ENCODE measurements around the gene PRM2. TPM values are rescaled to one million over a fixed set of nuclear protein-coding genes. Genes with fewer than 3 reads are reported as not detected.

Gene PRM2
- total and polyA plus RNA-seq, 5 donors from 2014 or later: not detected

- Histone ChIP-seq H3K9me3 (ENCODE audit: control insufficient read depth in 2 of 2, low read length in 2 of 2) (no peaks in the 10 kb centered on the region), H3K27ac (ENCODE audit: insufficient read depth, low read length, poor library complexity, severe bottlenecking) (peak overlapping the region; percentile 91), H3K27me3 (ENCODE audit: control insufficient read depth, insufficient read depth, low read length) (no peaks in the 10 kb centered on the region), H3K4me3 (ENCODE audit: low read depth, low read length) (peak overlapping the region; percentile 26), H3K36me3 (ENCODE audit: control insufficient read depth, insufficient read depth, low read length) (no peaks in the 10 kb centered on the region), H3K4me1 (ENCODE audit: control insufficient read depth, insufficient read depth, low read length, poor library complexity, severe bottlenecking) (peaks cover 34% of the 10 kb centered on the region)
- Mint-ChIP-seq H3K4me3 (peak overlapping the region; percentile 71 to 88 (median 76)), H3K27ac (peak overlapping the region; percentile 93 to 99 (median 96)), H3K27me3 (peaks cover 5% of the 10 kb centered on the region), H3K4me1 (peaks cover 5 to 61% (median 39%) of the 10 kb centered on the region in 4 donors), H3K9me3 (no peaks in the 10 kb centered on the region), H3K36me3 (no peaks in the 10 kb centered on the region)
- DNase-seq: no peak
- no peak for ATAC-seq (ENCODE audit: low read depth in 2 of 2)
These were observed 43.9 kb downstream of the PRM2 start for GRCh38 chr16:11232302-11232851.

- ATAC-seq (ENCODE audit: low read depth in 2 of 2) (no peak), DNase-seq (no peak)
- no peaks in the 10 kb centered on the region for H3K36me3 Mint-ChIP-seq
- H3K9me3 ChIP-seq (ENCODE audit: control insufficient read depth in 2 of 2, low read length in 2 of 2): no peaks in the 10 kb centered on the region
- H3K4me1 ChIP-seq (ENCODE audit: control insufficient read depth, insufficient read depth, low read length, poor library complexity, severe bottlenecking): peaks cover 34% of the 10 kb centered on the region
- H3K36me3 ChIP-seq (ENCODE audit: control insufficient read depth, insufficient read depth, low read length): no peaks in the 10 kb centered on the region
- no peaks in the 10 kb centered on the region for H3K27me3 ChIP-seq (ENCODE audit: control insufficient read depth, insufficient read depth, low read length)
- peak overlapping the region in 2 of 4 donors; percentile 73 to 77 for H3K4me3 Mint-ChIP-seq
- H3K27me3 Mint-ChIP-seq: peaks cover 5% of the 10 kb centered on the region
- no peak overlapping the region for H3K27ac ChIP-seq (ENCODE audit: insufficient read depth, low read length, poor library complexity, severe bottlenecking)
- no peak overlapping the region for H3K4me3 ChIP-seq (ENCODE audit: low read depth, low read length)
- H3K9me3 Mint-ChIP-seq: no peaks in the 10 kb centered on the region
- H3K27ac Mint-ChIP-seq: peak overlapping the region; percentile 78 to 97 (median 86)
- peaks cover 5 to 65% (median 38%) of the 10 kb centered on the region in 4 donors for H3K4me1 Mint-ChIP-seq
These were observed 44.8 kb downstream of the PRM2 start for GRCh38 chr16:11231367-11231970.

- no peak overlapping the region for H3K27ac ChIP-seq (ENCODE audit: insufficient read depth, low read length, poor library complexity, severe bottlenecking)
- peaks cover 45% of the 10 kb centered on the region for H3K4me1 ChIP-seq (ENCODE audit: control insufficient read depth, insufficient read depth, low read length, poor library complexity, severe bottlenecking)
- Mint-ChIP-seq H3K4me1 (peaks cover 9 to 77% (median 43%) of the 10 kb centered on the region in 4 donors), H3K36me3 (no peaks in the 10 kb centered on the region), H3K27ac (peak overlapping the region; percentile 65 to 86 (median 67)), H3K27me3 (peaks cover 5% of the 10 kb centered on the region), H3K4me3 (no peak overlapping the region), H3K9me3 (no peaks in the 10 kb centered on the region)
- ATAC-seq (ENCODE audit: low read depth in 2 of 2): no peak
- H3K36me3 ChIP-seq (ENCODE audit: control insufficient read depth, insufficient read depth, low read length): no peaks in the 10 kb centered on the region
- no peak for DNase-seq
- no peaks in the 10 kb centered on the region for H3K27me3 ChIP-seq (ENCODE audit: control insufficient read depth, insufficient read depth, low read length)
- H3K4me3 ChIP-seq (ENCODE audit: low read depth, low read length): no peak overlapping the region
- no peaks in the 10 kb centered on the region for H3K9me3 ChIP-seq (ENCODE audit: control insufficient read depth in 2 of 2, low read length in 2 of 2)
These were observed 46.4 kb downstream of the PRM2 start for GRCh38 chr16:11229906-11230305.

GRCh38 chr16:11229432-11229831 is 46.8 kb downstream of the PRM2 start:
- no peak for ATAC-seq (ENCODE audit: low read depth in 2 of 2)
- no peaks in the 10 kb centered on the region for H3K36me3 Mint-ChIP-seq
- peaks cover 9 to 78% (median 43%) of the 10 kb centered on the region in 4 donors for H3K4me1 Mint-ChIP-seq
- H3K27me3 Mint-ChIP-seq: peaks cover 5% of the 10 kb centered on the region
- no peaks in the 10 kb centered on the region for H3K9me3 Mint-ChIP-seq
- no peak overlapping the region for H3K4me3 ChIP-seq (ENCODE audit: low read depth, low read length)
- peak overlapping the region; percentile 65 to 95 (median 67) for H3K27ac Mint-ChIP-seq
- no peaks in the 10 kb centered on the region for H3K27me3 ChIP-seq (ENCODE audit: control insufficient read depth, insufficient read depth, low read length)
- H3K27ac ChIP-seq (ENCODE audit: insufficient read depth, low read length, poor library complexity, severe bottlenecking): no peak overlapping the region
- DNase-seq: no peak
- H3K36me3 ChIP-seq (ENCODE audit: control insufficient read depth, insufficient read depth, low read length): no peaks in the 10 kb centered on the region
- H3K4me3 Mint-ChIP-seq: no peak overlapping the region
- peaks cover 45% of the 10 kb centered on the region for H3K4me1 ChIP-seq (ENCODE audit: control insufficient read depth, insufficient read depth, low read length, poor library complexity, severe bottlenecking)
- no peaks in the 10 kb centered on the region for H3K9me3 ChIP-seq (ENCODE audit: control insufficient read depth in 2 of 2, low read length in 2 of 2)

GRCh38 chr16:11225677-11226549 is 50.4 kb downstream of the PRM2 start:
- Mint-ChIP-seq H3K4me1 (peaks cover 6 to 64% (median 33%) of the 10 kb centered on the region in 4 donors), H3K27ac (peak overlapping the region; percentile 97 to 98 (median 97)), H3K36me3 (no peaks in the 10 kb centered on the region), H3K27me3 (no peaks in the 10 kb centered on the region), H3K4me3 (peak overlapping the region; percentile 76 to 89 (median 81)), H3K9me3 (no peaks in the 10 kb centered on the region)
- Histone ChIP-seq H3K4me3 (ENCODE audit: low read depth, low read length) (no peak overlapping the region), H3K36me3 (ENCODE audit: control insufficient read depth, insufficient read depth, low read length) (no peaks in the 10 kb centered on the region), H3K9me3 (ENCODE audit: control insufficient read depth in 2 of 2, low read length in 2 of 2) (no peaks in the 10 kb centered on the region), H3K27ac (ENCODE audit: insufficient read depth, low read length, poor library complexity, severe bottlenecking) (peak overlapping the region; percentile 84), H3K27me3 (ENCODE audit: control insufficient read depth, insufficient read depth, low read length) (no peaks in the 10 kb centered on the region), H3K4me1 (ENCODE audit: control insufficient read depth, insufficient read depth, low read length, poor library complexity, severe bottlenecking) (peaks cover 35% of the 10 kb centered on the region)
- peak in 1 of 3 donors; percentile 35 for DNase-seq
- no peak for ATAC-seq (ENCODE audit: low read depth in 2 of 2)

Other genes with a start within 250 kb of the PRM2 start
- 91.5 TPM for gene SOCS1, start 20.3 kb downstream of the PRM2 start, total RNA-seq
- 10 to 100 TPM in 2 of 4 donors, 1 to 10 TPM in 2; 8.6 to 15.2 (median 9.7) TPM for gene SOCS1, start 20.3 kb downstream of the PRM2 start, polyA plus RNA-seq
- gene TNP2, start 7.2 kb downstream of the PRM2 start, total RNA-seq: not detected
- gene TNP2, start 7.2 kb downstream of the PRM2 start, polyA plus RNA-seq: not detected
- not detected for gene PRM3, start 2.9 kb downstream of the PRM2 start, total RNA-seq
- not detected for gene PRM3, start 2.9 kb downstream of the PRM2 start, polyA plus RNA-seq
- not detected for gene PRM1, start 4.8 kb upstream of the PRM2 start, total RNA-seq
- not detected for gene PRM1, start 4.8 kb upstream of the PRM2 start, polyA plus RNA-seq
- gene RMI2, start 69.0 kb upstream of the PRM2 start, total RNA-seq: 4.3 TPM
- 10 to 100 TPM in 2 of 4 donors, 1 to 10 TPM in 2; 7.4 to 15.3 (median 11.1) TPM for gene RMI2, start 69.0 kb upstream of the PRM2 start, polyA plus RNA-seq

Measured in CD4-positive, CD25-positive, alpha-beta regulatory T cell (primary cell).